Measurements from ENCODE around the gene KCNE3.

DNA sequence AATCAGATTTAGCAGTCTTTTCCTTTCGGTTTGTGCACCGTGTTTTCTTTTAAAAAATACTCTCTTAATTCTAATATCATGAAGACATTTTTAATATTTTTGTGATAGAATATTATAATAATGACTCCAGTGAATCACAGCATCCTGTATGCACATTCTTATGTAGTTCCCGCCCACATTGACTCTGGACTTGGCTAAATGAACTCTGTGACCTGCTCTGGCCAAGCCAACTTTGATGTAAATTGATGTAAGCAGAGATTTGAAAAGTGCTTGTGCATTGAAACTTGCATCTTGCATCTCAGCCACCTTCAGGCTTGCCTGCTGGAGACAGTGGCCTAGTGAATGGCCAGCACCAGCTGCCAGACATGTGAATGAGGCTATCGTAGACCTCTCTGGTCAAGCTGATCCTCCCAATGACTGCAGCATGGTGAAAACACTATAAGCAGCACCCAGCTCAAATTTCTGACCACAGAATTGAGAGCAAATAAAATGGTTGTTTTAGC, 39.9 kb downstream of the KCNE3 start:
- no peak for TF ChIP-seq JUND (IDR thresholded peaks at IDR 0.05)
- TF ChIP-seq, protein P1, sequence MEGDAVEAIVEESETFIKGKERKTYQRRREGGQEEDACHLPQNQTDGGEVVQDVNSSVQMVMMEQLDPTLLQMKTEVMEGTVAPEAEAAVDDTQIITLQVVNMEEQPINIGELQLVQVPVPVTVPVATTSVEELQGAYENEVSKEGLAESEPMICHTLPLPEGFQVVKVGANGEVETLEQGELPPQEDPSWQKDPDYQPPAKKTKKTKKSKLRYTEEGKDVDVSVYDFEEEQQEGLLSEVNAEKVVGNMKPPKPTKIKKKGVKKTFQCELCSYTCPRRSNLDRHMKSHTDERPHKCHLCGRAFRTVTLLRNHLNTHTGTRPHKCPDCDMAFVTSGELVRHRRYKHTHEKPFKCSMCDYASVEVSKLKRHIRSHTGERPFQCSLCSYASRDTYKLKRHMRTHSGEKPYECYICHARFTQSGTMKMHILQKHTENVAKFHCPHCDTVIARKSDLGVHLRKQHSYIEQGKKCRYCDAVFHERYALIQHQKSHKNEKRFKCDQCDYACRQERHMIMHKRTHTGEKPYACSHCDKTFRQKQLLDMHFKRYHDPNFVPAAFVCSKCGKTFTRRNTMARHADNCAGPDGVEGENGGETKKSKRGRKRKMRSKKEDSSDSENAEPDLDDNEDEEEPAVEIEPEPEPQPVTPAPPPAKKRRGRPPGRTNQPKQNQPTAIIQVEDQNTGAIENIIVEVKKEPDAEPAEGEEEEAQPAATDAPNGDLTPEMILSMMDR (IDR thresholded peaks at IDR 0.05 in 2 of 3, conservative IDR thresholded peaks at IDR 0.05 in 1 of 3; ENCODE audit: borderline replicate concordance in 1 of 3, insufficient read depth in 1 of 3, low read depth in 2 of 3, low read length in 2 of 3), result no peak
- no peak for TF ChIP-seq POLR2A (IDR thresholded peaks at IDR 0.05; ENCODE audit: borderline replicate concordance, extremely low read depth, insufficient read depth, insufficient read length)

All from HCT116 (cell line).